Renal cortex interstitium (tissue), 11 donors: ENCODE measurements around the gene KATNAL1. TPM values are rescaled to one million over a fixed set of nuclear protein-coding genes. Genes with fewer than 3 reads are reported as not detected.

Experiments used
- DNase-seq, 11 donors: peaks; one replicate each; pipeline ENCODE4 v3.0.0-alpha.2; 2013; ENCODE audit warnings: low read depth in 9 of 11, low spot score in 4 of 11; ENCODE audit errors: extremely low read depth in 1 of 11
- polyA plus RNA-seq, 3 donors: library from polyadenylated mRNA; unstranded; fragments of 120-200 nt; gene quantifications; one replicate each; pipeline ENCODE4 v1.2.1, GENCODE V29; 2013; ENCODE audit not compliant: insufficient read length in 3 of 3

The KATNAL1 gene
- polyA plus RNA-seq, 3 donors, result 12.4 to 14.8 (median 13.4) TPM

DNA sequence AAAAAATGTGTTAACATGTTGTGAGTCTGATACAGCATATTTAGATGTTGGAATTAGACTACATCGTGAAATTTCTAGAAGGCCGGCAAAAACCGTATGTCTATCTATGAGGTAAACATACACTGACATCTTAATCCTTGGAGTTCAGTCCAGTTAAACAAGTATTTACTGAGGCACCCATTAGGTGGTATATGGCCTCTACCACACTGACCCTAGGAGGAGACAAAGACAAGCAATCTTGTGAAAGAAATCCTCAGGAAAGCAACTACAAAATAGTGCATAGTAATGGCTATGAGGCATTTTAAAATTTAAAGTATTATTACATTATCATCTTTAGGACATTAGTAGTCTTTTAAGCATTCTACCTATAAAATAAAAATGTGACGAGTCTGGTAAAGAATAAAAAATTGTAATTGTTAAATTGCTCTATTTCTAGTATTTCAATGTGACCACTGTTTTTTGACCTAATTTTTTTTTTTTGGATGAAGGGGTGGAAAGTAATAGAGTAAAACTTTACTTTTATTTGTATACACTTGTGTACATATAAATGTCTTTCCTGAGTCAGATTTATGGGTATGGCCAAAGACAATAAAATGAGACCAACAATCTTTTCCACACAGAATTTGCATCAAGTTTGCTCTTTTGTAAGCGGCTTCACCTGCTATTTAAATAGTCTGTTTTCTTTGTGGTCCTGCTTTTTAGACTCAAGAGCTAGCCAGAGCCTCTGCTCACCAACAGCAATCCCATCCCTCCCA, 50.5 kb downstream of the KATNAL1 start:
- no peak for DNase-seq

DNA sequence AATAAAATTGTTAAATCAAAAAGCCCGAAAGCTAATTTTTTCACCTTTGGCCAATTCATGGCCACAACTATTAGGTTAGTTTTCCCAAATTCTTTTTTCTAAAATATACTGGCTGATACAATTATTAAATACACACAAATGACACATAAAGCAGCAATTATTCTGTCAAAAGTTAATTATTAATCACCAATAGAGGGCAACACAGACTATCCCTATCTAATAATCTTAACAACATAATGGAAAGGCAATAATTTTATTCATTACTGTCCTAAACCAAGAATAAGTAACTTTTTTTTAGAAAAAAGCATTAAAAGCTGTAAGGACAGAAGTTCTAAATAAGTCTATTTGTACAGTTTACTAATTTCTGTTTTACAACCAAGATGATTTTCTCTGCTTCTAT, 51.7 kb downstream of the KATNAL1 start:
- DNase-seq, result no peak

DNA sequence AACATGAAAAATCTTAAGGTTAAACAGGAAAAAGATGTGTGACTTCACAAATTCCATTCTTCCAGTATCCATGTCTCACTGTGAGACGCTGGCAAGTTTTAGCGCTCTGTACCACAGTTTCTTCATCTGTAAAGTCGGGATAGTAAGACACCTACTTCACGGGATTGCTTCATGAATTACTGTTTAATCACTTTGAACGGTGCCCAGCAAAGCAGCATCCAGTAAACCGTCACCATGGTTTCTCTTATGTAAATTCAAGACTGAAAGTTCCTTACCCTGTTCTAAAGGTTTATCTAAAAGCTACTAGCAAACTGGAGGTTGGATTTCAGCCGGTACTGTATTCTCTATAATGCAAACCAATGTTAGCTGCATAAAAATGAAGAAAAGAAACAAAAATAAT, 53.5 kb downstream of the KATNAL1 start:
- no peak for DNase-seq

DNA sequence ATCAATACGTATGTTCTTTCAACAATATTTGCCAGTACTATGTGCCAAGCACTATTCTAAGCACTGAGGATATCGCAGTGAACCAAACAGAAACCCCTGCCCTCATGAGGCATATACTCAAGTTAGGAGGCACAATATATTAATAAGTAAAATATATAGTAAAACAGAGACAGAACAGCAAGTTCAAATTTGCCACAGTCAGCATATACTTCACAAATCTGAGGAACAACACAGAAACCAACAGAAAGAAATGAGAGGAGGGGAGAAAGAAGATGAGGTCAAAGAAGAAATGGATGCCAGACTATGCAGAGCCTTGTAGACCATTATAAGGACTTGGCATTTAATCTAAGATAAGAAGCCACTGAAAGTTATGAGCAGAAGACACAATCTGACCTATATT, 59.9 kb downstream of the KATNAL1 start:
- no peak for DNase-seq

DNA sequence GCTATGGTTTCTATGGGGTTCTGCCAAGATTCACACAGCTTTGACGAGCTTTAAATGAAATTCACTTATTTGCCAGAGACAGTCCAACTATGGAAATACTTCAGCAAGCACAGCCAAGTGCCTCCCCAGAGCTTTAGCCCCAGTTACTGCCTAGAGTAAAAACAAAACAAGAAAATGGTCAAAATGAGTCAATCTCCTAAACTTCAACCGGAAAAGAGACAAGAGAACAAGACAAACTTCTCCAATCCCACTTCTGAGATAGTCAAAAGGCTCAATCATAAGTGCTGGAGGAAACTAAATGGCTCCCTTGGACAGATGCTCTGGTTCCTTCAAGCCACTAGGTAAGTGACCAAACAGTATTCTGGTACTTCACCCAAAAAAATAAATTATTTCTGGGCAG, 65.8 kb downstream of the KATNAL1 start:
- DNase-seq, result no peak

DNA sequence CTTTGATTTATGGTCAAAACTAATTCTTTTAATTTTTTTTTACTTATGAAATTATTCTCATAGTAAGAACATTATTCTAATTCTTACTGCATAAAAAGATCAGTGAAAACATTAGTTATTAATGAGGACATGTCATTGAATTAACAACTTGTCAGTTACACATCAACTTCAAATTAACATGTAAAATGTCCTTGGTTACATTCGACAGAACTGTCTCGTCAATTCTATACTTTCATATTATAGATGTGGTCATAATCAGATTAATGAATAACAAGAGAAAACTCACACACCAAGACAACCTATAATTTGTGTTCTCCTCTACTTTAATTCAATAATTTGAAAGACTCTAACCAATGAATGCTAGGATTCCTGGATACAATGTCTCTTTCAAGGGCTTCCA, 66.7 kb downstream of the KATNAL1 start:
- DNase-seq, result no peak

DNA sequence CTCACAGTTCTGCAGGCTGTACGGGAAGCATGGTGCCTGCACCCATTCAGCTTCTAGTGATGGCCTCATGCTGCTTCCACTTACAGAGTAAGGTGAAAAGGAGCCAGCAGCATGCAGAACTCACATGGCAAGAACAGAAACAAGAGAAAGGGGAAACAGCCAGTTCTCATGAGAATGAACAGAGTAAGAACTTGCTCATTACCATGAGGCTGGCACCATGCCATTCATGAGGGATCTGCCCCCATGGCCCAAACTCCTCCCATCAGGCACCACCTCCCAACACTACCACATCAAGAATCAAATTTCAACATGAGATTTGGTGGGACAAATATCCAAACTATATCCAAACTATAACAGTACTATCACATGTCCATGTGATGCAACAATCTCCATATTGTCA, 72.1 kb downstream of the KATNAL1 start:
- DNase-seq, result no peak

DNA sequence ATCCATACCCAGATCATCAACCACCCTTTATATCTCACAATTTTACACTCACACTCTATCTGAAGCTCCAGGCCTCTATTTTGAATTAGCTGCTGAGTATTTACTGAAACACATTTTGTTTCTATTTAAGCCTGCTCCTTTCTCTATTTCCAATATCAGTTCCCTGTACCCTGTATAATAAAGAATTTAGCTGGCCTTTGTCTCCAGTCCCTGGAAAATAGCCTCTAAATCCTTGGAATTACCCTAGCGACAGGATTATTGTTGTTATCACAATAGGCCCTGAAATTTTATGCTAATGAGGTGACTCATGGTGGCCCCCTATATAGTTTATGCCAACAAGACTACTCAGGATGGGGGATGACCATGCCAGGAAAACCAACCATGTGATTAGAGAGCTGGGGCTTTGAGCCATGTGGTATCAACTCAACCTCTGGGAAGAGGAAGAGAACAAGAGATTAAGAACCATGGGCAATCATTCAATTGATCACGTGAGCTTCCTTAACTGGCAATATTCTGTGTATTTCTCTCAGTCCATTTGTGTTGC, 72.7 kb downstream of the KATNAL1 start:
- DNase-seq, result no peak

DNA sequence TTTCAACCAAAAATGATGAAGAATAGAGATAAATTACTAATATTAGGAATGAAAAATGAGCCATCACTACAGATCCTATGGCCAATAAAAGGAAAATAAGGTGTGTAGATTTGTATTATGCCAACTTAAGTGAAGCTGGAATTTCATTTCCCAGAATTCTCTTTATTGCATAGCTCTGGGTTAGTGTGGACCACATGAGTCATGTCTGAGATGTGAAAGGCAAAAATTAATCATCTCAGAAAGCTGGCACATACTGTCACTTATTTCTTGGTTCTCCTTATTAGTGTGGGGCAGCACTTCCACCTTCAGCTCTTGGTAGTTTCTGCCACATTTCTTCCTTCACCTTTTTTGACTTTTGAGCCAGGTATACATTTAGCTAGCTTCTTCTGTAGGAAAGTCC, 82.6 kb downstream of the KATNAL1 start:
- no peak for DNase-seq

DNA sequence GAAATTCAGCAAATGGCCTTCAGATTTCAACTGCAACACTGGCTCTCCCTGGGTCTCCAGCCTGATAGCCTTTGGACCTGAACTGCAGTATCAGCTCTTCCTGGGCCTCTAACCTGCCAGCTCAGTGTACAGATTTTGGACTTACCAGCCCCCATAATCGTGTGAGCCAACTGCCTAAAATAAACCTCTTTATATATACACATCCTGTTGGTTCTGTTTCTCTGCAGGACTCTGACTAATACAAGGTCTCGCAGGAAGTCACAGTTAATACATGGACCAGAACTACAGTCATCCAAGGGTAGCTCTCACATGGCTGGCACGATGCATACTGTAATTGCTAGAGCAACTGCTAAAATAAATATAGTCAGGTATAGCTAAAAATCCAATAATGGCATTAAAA, 85.1 kb downstream of the KATNAL1 start:
- no peak for DNase-seq

DNA sequence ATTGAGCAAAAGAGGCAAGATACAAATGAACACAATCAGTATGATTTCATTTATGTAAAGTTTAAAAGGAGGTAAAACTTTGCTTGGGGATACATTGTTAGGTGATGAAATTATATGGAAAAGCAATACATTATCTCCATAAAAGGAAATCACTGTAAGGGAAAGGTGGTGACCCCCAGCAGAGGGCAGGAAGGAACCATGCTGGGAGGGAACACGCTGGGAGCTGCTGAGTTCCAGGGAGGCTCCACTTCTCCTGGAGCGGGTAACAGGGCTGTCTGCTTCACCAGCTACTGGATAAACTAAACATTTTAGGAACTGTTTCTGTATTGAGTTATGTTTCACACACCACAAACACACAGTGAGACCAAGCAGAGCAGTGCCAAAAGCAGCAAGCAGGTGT, 91.2 kb downstream of the KATNAL1 start:
- no peak for DNase-seq

DNA sequence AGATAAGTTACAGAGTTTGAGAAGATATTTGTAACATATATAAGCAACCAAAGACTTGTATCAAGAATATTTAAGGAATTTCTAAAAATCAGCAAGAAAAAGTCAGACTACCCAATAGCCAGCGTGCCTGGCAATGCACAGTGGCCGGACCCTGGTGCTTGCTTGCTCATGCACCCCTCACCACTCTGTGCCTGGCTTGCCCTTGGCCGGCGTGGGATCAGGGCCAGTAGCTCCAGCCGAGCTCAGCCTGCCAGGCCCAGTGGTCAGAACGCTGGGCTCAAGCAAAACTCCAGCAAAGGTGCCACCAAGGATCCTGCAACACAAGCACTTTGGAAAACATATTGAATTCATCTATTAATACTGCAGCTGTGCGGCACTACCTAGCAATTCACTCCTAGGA, 95.1 kb downstream of the KATNAL1 start:
- DNase-seq, result no peak

DNA sequence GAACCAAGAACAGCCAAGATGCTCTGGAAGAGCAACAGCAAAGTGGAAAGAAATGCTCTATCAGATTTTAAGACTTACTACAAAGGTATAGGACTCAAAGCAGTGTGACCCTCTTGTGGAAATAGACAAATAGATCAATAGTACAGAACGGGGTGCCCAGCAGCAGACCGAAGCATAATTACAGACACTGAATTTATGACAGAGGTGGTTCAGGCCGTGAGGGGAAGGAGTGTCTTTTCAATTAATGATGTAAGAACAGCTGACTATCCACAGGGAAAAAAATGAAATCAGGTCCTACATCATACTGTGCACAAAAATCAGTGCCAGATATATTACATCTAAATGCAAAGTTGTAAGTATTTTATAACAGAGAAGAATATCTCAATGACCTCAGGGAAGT, 95.6 kb downstream of the KATNAL1 start:
- no peak for DNase-seq

DNA sequence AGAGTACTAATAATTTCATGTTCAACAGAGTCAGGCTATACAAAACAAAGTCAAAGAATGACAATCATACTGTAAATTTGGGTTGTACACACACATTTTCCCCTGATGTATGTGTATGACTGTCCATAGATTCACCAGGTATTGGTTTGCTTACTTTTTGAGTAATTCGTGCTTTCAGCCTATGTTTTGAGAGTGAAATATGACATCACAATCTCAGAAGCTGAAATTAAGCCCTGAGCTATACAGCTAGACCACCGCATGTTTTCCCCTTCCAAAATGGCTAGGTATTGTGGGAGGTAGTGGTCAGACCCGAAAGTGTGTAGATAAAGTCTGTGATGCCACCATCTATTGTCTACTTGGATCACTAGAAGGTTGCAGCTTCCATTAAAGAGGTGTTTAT, 102.8 kb downstream of the KATNAL1 start:
- no peak for DNase-seq

DNA sequence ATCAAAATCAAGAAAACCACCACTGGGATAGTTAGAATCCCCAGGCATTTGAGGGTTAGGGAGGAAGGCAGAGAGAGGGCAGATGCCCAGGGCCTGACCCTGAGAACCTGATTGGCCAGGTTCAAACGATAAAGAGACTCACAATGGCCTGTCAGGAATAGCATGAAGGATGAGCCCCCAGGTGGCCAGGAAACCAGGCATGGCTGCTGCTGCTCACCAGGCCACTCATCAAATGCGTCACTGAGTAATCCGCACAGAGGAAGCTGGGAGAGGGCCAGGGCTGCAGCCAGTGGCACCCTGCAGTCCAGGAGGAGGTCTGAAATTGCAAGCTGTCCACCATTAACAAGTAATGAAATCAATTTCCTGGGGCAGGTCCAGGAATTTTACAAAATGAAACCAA, 111.3 kb downstream of the KATNAL1 start:
- no peak for DNase-seq

DNA sequence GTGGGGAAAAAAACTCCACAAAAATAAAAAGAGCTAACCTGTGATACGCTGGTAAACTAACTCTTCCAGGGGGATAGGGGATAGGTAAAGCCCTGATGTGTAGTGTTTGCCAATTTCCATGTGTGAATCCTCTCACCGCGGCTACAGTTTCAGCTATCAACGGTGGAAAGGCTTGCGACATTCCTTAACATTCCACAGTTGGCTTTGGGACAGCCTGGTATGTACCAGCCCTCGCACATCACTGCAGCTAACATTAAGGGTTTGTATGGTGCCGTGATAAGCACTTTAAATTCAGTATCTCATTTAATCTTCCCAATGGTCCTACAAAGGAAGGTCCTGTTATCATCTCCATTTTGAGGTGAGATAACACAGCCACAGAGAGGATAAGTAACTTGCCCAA, 112.4 kb downstream of the KATNAL1 start:
- DNase-seq, result no peak

DNA sequence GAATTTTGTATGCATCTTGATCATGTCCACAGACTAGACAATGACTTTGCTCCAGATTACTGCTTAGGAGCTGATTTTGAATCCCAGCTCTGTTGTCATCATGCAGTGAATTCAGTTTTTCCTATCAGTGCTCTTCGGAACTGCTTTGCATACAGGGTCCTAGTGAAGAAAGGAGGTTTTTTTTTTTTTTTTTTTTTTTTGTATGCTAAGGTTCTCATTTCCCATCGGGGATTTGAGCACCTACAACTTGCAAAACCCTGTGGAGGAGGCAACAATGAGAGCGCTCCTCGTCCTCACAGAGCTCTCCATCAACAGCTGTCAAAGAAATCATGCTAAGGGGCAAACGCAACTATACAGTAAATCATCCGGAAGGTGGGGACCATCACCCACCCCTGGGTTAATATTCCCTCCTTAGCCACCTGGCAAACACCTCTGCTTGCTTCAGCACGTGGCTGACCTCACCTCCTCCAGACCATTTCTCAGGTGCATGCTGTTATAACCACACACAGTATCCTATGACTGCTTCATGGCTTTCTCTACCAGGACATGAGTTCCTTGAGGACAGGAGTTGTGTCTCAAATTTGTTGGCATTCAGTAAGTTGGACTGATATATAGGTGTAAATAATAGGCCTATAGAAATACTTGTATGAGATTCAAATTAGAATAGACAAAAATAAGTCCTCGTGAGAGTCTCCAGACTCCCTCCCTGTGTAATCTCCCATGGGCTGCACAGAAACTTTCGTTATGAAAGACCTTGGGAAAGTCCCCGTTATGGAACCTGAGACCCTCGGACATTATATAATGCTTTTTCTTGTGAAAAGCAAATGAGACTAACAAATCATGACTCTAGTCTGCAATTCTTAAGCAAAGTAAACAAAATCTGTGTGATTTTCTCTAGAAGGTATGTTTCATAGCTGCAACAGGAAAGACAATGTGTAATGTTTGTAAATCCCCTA, 113.8 kb downstream of the KATNAL1 start:
- DNase-seq, result no peak

DNA sequence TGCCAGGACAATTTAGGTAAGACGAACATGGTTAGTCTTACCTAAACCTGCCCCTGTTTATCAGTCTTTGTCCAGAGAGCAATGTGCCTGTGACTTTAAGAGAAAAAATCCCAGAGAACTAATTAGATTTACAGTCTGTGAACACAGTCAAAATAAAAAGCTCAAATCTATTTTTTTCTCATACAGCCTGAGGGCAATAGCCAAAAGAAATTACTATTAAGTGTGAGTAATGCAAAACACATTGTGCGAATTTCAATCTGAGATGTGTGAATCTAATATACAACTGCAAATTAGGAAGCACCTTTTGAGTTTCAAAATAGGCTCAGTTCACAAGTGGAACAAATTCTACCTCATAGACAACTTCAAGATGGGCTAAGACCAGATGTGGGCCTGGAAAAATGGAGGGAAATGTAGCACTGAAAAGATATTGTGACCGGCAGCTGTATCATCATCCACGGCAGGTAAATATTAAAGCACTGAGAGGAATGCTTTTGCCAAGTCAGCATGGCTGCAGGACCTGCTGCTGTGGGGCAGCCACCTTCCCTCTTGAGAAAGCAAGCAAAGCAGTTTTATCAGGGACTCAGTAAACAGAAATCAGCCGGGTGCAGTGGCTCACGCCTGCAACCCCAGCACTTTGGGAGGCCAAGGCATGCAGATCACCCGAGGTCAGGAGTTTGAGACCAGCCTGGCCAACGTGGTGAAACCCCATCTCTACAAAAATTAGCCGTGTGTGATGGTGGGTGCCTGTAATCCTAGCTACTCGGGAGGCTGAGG, 114.8 kb downstream of the KATNAL1 start:
- DNase-seq, result no peak

DNA sequence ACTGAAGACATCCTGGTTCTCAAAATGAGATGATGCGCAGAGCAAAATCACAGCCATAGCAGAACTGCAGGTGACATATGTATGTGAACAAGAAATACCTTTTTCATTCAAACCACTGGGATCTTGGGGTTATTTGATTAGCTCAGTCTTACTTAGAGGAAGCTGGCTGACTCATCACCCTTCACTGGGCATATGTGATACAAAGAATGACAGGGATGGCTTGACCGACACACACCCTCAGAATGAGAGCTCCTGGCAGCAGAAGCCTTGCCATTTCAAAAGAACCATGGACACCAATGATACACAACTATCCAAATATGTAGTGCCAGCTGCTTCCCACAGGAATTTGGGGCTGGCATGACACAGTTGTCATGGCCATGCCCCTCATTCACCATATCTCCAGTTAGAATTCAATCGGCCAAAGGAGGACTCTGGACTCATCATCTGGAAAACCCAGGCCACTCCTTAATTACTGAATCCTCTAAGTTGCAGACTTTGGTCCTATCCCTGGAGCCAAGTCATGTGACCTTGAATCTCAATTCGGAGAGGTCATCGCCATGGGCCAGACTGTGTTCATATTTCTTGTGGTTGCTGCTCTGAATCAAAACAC, 115.8 kb downstream of the KATNAL1 start:
- no peak for DNase-seq
